Astrocyte (in vitro differentiated cells and primary cell): ENCODE results near the gene KCNQ1. TPM values are rescaled to one million over a fixed set of nuclear protein-coding genes. Genes with fewer than 3 reads are reported as not detected.

Source experiments
- DNase-seq: peaks from one replicate; pipeline ENCODE4 v3.0.0-alpha.2; 2010; ENCODE audit warnings: low read depth
- FAIRE-seq: peaks from 2 replicates; lab custom pipeline; 2011; peaks lifted over from hg19 to GRCh38; lab: Jason Lieb, UNC
- H2AFZ ChIP-seq: 2 replicates; pipeline ENCODE4 v1.6.0; 2012; ENCODE audit warnings: low read depth, low read length, inconsistent platforms
- H3K27ac ChIP-seq: 2 replicates; pipeline ENCODE4 v1.5.1; 2011; ENCODE audit warnings: low read depth, low read length, inconsistent platforms
- H3K27me3 ChIP-seq: 2 replicates; pipeline ENCODE4 v1.6.0; 2011; ENCODE audit warnings: low read length, inconsistent platforms; ENCODE audit not compliant: insufficient read depth
- H3K36me3 ChIP-seq: 2 replicates; pipeline ENCODE4 v1.5.1; 2011; ENCODE audit warnings: low read length, inconsistent platforms; ENCODE audit not compliant: insufficient read depth
- H3K4me1 ChIP-seq: 2 replicates; pipeline ENCODE4 v1.5.1; 2011; ENCODE audit warnings: low read length, inconsistent platforms; ENCODE audit not compliant: insufficient read depth
- H3K4me2 ChIP-seq: 2 replicates; pipeline ENCODE4 v1.6.0; 2012; ENCODE audit warnings: low read length, inconsistent platforms
- H3K4me3 ChIP-seq: 2 replicates; pipeline ENCODE4 v1.5.1; 2011; ENCODE audit warnings: low read depth, mild to moderate bottlenecking, low read length, inconsistent platforms; ENCODE audit not compliant: insufficient read depth
- H3K79me2 ChIP-seq: 2 replicates; pipeline ENCODE4 v1.6.0; 2012; ENCODE audit warnings: mild to moderate bottlenecking, low read length, inconsistent platforms; ENCODE audit not compliant: insufficient read depth
- H3K9ac ChIP-seq: 2 replicates; pipeline ENCODE4 v1.6.0; 2012; ENCODE audit warnings: mild to moderate bottlenecking, low read length, inconsistent platforms
- H3K9me3 ChIP-seq: 2 replicates; pipeline ENCODE4 v1.5.1; 2012; ENCODE audit warnings: low read depth, mild to moderate bottlenecking, low read length, inconsistent platforms; ENCODE audit not compliant: insufficient read depth
- H4K20me1 ChIP-seq: 2 replicates; pipeline ENCODE4 v1.6.0; 2012; ENCODE audit warnings: low read length, inconsistent platforms; ENCODE audit not compliant: insufficient read depth
- H3K27ac Mint-ChIP-seq: one replicate; pipeline ENCODE4 v1.8.0; 2021; ENCODE audit warnings: mild to moderate bottlenecking, mixed read lengths; ENCODE audit not compliant: unreplicated experiment
- H3K27me3 Mint-ChIP-seq: one replicate; pipeline ENCODE4 v1.8.0; 2021; ENCODE audit warnings: low read depth, mixed read lengths; ENCODE audit not compliant: unreplicated experiment
- H3K36me3 Mint-ChIP-seq: one replicate; pipeline ENCODE4 v1.8.0; 2021; ENCODE audit warnings: low read depth, mixed read lengths; ENCODE audit not compliant: unreplicated experiment
- H3K4me1 Mint-ChIP-seq: one replicate; pipeline ENCODE4 v1.8.0; 2021; ENCODE audit warnings: low read depth, mixed read lengths; ENCODE audit not compliant: unreplicated experiment
- H3K4me3 Mint-ChIP-seq: one replicate; pipeline ENCODE4 v1.8.0; 2021; ENCODE audit warnings: mild to moderate bottlenecking, moderate library complexity, mixed read lengths; ENCODE audit not compliant: unreplicated experiment
- H3K9me3 Mint-ChIP-seq: one replicate; pipeline ENCODE4 v1.8.0; 2021; ENCODE audit warnings: mild to moderate bottlenecking, mixed read lengths; ENCODE audit not compliant: unreplicated experiment
- CTCF ChIP-seq: IDR thresholded peaks from 2 replicates; pipeline ENCODE4 v1.5.1; 2011; ENCODE audit warnings: low read depth, mild to moderate bottlenecking, inconsistent platforms, low read length, moderate library complexity; ENCODE audit not compliant: insufficient read depth
- EZH2 ChIP-seq: IDR thresholded peaks from 2 replicates; pipeline ENCODE4 v1.6.1; 2012; ENCODE audit warnings: mild to moderate bottlenecking, low read length, inconsistent platforms; ENCODE audit not compliant: insufficient read depth
- total RNA-seq: library from RNA; stranded (reverse); gene quantifications from 2 replicates; pipeline ENCODE4 v1.2.1, GENCODE V29; 2021

The KCNQ1 gene
- total RNA-seq, 1 donor from 2014 or later, result not detected

GRCh38 chr11:2645779-2646118 lies 200.9 kb downstream of the KCNQ1 start:
- Histone ChIP-seq H4K20me1 (no peaks in the 10 kb centered on the region), H3K79me2 (no peaks in the 10 kb centered on the region), H3K4me1 (no peaks in the 10 kb centered on the region), H3K4me3 (no peak overlapping the region), H3K27ac (no peak overlapping the region), H3K9ac (no peak overlapping the region), H3K9me3 (peaks cover 35% of the 10 kb centered on the region), H3K27me3 (no peaks in the 10 kb centered on the region), H3K4me2 (no peak overlapping the region), H3K36me3 (no peaks in the 10 kb centered on the region), H2AFZ (no peak overlapping the region)
- Mint-ChIP-seq H3K27ac (no peak overlapping the region), H3K36me3 (peaks cover 15% of the 10 kb centered on the region), H3K4me1 (no peaks in the 10 kb centered on the region), H3K4me3 (no peak overlapping the region), H3K9me3 (peaks cover 70% of the 10 kb centered on the region), H3K27me3 (no peaks in the 10 kb centered on the region)
- FAIRE-seq (no peak), DNase-seq (no peak)
- TF ChIP-seq CTCF, result no peak
- TF ChIP-seq EZH2, result no peak

- H3K36me3 Mint-ChIP-seq, result peaks cover 17% of the 10 kb centered on the region
- H3K4me1 Mint-ChIP-seq, result no peaks in the 10 kb centered on the region
- Histone ChIP-seq H3K27me3 (no peaks in the 10 kb centered on the region), H3K36me3 (no peaks in the 10 kb centered on the region), H3K27ac (no peak overlapping the region), H3K4me2 (no peak overlapping the region), H3K4me1 (no peaks in the 10 kb centered on the region), H3K9ac (no peak overlapping the region), H4K20me1 (no peaks in the 10 kb centered on the region), H3K4me3 (no peak overlapping the region), H3K9me3 (peaks cover 46% of the 10 kb centered on the region), H3K79me2 (no peaks in the 10 kb centered on the region), H2AFZ (no peak overlapping the region)
- H3K9me3 Mint-ChIP-seq, result peaks cover 69% of the 10 kb centered on the region
- DNase-seq, result no peak
- H3K27ac Mint-ChIP-seq, result no peak overlapping the region
- no peaks in the 10 kb centered on the region for H3K27me3 Mint-ChIP-seq
- TF ChIP-seq CTCF (no peak), EZH2 (no peak)
- no peak overlapping the region for H3K4me3 Mint-ChIP-seq
- FAIRE-seq, result no peak
Measured at GRCh38 chr11:2647167-2647566, 202.4 kb downstream of the KCNQ1 start.

GRCh38 chr11:2647953-2648352 lies 203.1 kb downstream of the KCNQ1 start:
- no peaks in the 10 kb centered on the region for H3K36me3 ChIP-seq
- TF ChIP-seq CTCF (no peak), EZH2 (no peak)
- no peak overlapping the region for H3K27ac Mint-ChIP-seq
- peaks cover 17% of the 10 kb centered on the region for H3K36me3 Mint-ChIP-seq
- FAIRE-seq (no peak), DNase-seq (no peak)
- no peaks in the 10 kb centered on the region for H3K4me1 Mint-ChIP-seq
- peaks cover 51% of the 10 kb centered on the region for H3K9me3 ChIP-seq
- H3K4me1 ChIP-seq, result no peaks in the 10 kb centered on the region
- H3K27me3 ChIP-seq, result no peaks in the 10 kb centered on the region
- H2AFZ ChIP-seq, result no peak overlapping the region
- H4K20me1 ChIP-seq, result no peaks in the 10 kb centered on the region
- H3K4me3 ChIP-seq, result no peak overlapping the region
- peaks cover 72% of the 10 kb centered on the region for H3K9me3 Mint-ChIP-seq
- no peak overlapping the region for H3K4me3 Mint-ChIP-seq
- no peak overlapping the region for H3K4me2 ChIP-seq
- no peaks in the 10 kb centered on the region for H3K79me2 ChIP-seq
- no peak overlapping the region for H3K9ac ChIP-seq
- H3K27ac ChIP-seq, result no peak overlapping the region
- H3K27me3 Mint-ChIP-seq, result no peaks in the 10 kb centered on the region
